Fibroblast of villous mesenchyme (primary cell): ENCODE results near the gene ACTRT2. TPM values are rescaled to one million over a fixed set of nuclear protein-coding genes. Genes with fewer than 3 reads are reported as not detected.

Experiments used
- DNase-seq: peaks from one replicate; pipeline ENCODE4 v3.0.0-alpha.2; 2010; ENCODE audit warnings: low read depth
- H3K4me3 ChIP-seq: 2 replicates; pipeline ENCODE4 v1.5.1; 2011; ENCODE audit warnings: low read depth, mild to moderate bottlenecking, low read length
- CTCF ChIP-seq: IDR thresholded peaks from 2 replicates; pipeline ENCODE4 v1.5.1; 2012; ENCODE audit warnings: low read depth, mild to moderate bottlenecking, low read length; ENCODE audit not compliant: insufficient read depth
- total RNA-seq: library from RNA; depleted of rRNA; stranded (reverse); fragments of >200 nt; gene quantifications from 2 replicates; pipeline ENCODE4 v1.2.3, GENCODE V29; 2012

The ACTRT2 gene
- not detected in 2 replicates for total RNA-seq

GRCh38 chr1:3021233-3021671 lies at the start of gene ACTRT2:
Gene ACTRT2, plus strand, starts transcription at chr1:3021467. Its CDS starts 220 bp downstream, at chr1:3021687.
- no peak within 1 kb of the TSS for H3K4me3 ChIP-seq
- no peak for DNase-seq
- TF ChIP-seq CTCF, result no peak

GRCh38 chr1:2971609-2972008 lies 49.7 kb upstream of the ACTRT2 start:
- H3K4me3 ChIP-seq, result no peak overlapping the region
- no peak for DNase-seq
- no peak for TF ChIP-seq CTCF

GRCh38 chr1:2972011-2972878 lies 49.0 kb upstream of the ACTRT2 start:
- H3K4me3 ChIP-seq, result no peak overlapping the region
- no peak for DNase-seq
- TF ChIP-seq CTCF, result no peak

DNA sequence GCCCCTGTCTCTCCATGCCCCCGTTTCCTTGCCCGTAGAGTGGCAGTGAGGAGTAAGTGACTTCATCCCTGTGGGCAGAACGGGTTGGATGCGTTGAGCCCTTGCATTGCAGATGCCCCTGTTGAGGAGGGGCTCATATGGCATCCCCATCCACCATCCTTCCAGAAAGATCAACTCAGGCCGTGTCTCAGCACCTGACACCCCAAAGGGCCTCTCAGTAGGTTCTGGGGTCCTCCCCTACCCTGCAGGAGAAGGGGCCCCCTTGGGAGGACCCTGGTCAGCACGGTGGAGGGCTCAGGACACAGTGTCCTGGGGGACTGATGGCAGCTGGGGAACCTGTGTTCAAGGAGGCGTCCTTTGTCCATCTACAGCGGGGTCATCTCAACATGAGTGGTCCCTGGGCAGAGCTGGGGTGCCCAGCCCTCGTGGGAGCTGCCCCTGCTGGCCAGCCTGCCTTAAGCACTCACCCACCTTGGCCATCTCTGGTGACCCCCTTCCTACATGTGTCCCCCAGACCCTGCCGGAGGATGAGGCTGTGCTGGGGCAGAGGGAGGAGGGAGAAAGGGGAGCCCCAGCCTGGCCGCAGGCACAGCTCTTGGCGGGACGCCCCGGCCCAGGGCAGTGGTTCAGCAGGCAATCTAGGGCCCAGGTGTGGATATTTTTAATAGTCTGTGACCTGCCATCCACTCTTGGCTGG lies 48.2 kb upstream of the ACTRT2 start:
- no peak for TF ChIP-seq CTCF
- H3K4me3 ChIP-seq, result no peak overlapping the region
- no peak for DNase-seq

DNA sequence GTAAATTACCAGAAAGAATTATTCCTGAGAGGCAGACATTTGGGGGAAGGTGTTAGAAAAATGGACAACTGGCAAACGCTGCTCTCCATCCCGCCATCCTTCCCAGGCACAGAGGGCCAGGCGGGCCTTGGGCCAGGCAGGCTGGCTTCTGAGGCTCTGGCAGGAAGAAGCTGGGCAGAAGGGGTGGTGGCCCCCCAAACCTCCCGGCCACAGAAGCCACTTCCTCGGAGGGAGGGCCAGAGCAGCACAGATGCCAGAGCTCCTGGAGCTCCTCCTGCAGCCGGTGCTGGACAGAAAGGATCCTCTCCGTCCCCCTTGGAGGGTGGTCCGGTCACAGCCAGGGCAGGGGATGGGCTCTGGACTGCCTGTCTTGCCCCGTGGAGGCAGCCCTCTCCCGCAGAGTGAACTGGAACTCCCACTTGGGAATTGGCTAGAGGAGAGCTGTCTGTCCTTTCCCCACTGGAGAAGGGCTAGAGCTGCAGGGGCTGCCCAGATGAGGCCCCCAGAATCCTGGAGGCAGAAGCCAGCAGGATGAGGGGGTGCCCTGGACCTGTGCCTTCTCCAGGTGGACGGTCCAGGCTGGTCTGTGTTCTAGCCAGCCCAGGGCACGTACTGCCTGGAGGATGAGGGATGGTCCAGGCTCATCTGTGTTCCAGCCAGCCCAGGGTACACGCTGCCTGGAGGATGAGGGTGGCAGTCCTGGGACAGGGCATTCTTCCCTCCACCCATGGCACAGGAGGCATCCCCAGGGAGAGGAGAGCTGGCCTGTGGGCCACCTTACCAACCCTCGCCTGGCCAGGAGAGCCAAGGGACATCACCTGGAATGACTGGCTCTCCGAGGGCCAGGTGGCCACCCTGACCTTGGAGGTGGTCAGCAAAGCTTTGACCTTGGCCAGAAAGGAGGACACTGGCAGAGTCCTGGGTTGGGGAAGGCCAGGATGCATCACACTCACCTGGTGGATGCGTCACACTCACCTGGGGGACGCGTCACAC lies 47.4 kb upstream of the ACTRT2 start:
- H3K4me3 ChIP-seq, result no peak overlapping the region
- TF ChIP-seq CTCF, result no peak
- no peak for DNase-seq

- no peak for TF ChIP-seq CTCF
- no peak overlapping the region for H3K4me3 ChIP-seq
- no peak for DNase-seq
Observed at GRCh38 chr1:2974701-2975301, 46.5 kb upstream of the ACTRT2 start.
